ENCODE results near the gene FOXK2.

FOXK2 gene

DNA sequence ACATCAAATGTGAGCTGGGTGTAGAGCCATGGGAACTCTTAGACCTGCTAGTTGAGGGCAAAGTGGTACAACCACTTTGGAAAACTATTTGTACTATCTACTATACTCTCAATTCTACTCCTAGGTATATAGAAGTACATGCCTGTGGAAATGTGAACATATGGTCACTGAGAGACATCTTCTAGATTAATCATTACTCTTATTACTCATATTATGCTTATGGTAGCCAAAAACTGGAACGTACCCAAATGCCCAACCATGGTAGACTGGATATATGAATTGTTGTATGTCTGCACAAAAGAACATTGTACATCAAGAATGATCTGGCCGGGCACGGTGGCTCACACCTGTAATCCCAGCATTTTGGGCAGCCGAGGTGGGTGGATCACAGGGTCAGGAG lies 126.0 kb downstream of the FOXK2 start:
- DNase-seq = no peak

DNA sequence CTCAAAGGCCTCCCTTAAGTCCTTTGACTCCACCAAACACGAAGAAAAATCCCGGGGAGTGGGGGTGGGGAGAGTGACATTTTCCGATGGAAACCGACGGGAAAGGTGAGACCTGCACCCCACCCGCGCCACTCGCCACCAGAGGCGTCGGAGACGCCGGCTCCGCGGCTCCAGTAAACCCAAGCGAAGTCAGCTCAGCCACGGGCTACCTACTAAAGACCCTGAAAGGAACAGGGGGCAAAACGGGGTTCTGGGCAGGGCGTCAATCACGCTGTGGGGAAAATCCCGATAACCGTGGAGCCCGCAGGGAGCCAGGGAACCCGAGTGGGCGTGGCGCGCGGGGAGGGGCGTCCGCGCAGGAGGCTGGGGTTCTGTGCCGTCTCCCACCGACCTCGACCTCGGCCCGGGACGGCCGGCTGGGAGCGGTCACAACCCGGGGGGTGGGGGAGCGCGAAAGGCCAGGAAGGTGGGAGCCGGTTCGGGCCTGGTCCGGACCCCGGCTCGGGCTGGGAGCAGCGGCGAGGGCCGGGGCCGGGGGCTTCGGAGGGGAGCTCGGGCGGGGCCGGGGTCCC lies 128.1 kb downstream of the FOXK2 start:
- DNase-seq = peak; percentile 20 to 28

DNA sequence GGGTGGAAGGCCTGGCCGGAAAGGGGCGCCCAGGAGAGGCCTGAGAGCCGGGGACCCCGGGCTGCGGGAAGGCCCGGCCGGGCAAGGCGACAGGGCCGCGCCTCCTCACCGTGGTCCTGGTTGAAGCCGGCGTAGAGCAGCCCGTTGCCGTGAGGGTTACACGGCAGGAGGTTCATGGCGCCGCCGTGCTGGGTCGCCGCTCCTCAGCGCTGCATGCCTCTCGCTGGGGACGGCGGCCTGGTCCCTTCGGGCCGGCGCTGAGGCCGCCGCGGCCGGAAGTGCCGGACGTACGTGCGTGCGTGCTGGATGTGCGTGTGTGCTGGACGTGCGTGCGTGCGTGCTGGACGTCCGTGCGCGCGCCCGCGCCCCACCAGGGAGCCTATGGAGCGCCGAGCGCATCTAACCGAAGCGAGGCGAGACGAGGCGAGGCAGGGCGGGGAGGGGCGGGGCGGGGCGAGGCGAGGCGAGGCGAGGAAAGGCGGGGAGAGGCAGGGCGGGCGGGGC lies 128.7 kb downstream of the FOXK2 start, which contains the start of gene WDR45B:
Gene WDR45B (minus strand): TSS at position 280 of the 504 bp plus-strand sequence. CDS start 104 bp downstream, at position 176.
- peak; percentile 78 to 82 for DNase-seq

DNA sequence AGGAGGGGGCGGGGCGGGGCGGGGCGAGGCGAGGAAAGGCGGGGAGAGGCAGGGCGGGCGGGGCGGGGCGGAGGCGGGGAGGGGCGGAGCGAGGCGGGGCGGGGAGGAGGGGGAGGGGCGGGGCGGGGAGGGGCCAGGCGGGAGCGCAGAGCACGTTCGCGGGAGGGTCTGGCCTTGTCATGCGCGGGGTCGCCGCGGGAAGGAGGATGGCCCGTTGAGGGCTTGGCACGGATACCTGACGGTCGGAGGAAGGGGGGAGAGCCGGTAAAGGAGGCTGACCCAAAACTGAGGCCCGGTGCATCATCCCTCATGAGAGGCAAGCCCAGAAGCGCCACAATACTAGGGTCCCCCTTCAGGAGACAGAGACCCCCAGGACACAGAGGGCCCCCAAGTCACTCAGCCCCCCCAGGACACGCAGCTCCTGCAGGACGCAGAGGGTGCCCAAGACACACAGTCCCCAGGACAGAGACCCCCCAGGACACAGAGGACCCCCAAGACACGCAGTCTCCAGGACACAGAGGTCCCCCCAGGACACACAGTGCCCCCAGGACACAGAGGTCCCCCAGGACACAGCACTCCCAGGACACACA lies 129.3 kb downstream of the FOXK2 start:
- DNase-seq = no peak

DNA sequence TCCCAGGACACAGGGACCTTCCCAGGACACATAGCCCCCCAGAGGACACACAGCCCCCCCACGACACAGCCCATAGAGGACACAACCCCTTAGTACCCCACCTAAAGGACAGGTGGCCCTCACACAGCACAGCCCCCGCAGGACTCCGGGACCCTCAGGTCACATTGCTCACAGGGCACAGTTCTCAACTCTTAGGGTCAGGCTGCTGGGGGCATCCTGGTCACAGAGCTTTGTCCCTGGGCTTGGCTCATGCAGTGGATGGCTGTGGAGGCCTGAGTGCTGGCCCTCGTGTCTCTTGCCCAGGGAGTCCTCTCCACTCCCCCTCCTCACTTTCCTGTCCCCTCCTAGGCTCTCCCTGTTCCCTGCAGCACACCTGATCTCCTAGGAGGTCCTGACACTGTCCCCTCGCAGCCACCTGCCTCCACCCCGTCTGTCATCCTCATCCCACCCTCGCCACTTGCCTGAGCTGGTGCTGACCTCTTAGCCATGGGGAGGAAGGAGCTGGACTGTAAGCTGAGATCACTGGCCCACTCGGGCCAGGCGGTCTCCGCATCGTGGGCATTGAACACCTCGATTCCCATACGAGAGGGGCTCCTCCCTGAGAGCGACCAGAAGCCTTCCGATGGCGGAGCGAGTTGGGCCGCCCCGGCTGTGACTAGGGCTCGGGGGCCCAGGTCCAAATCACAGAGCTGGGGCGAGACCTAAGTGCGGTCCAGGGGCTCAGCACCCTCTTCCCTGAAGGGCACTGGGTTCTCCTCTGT lies 130.1 kb downstream of the FOXK2 start:
- no peak for DNase-seq

DNA sequence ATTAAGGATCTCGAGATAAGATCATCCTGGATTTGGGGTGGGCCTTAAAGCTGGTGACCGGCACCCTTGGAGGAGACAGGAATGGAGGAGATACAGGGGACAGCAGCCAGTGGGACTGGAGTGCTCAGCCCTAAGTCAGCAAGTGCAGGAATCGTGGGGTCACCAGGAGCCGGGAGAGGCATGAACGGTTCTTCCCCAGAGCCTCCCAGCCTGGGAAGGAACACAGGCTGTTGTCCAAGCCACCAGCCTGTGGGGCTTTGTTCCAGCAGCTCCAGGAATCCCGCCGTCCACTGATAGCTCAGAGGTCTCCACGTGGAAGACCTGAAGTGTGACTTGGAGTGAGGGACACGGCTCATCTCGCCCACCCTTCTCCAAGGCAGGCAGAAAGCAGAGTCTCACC lies 131.2 kb downstream of the FOXK2 start:
- no peak for DNase-seq

DNA sequence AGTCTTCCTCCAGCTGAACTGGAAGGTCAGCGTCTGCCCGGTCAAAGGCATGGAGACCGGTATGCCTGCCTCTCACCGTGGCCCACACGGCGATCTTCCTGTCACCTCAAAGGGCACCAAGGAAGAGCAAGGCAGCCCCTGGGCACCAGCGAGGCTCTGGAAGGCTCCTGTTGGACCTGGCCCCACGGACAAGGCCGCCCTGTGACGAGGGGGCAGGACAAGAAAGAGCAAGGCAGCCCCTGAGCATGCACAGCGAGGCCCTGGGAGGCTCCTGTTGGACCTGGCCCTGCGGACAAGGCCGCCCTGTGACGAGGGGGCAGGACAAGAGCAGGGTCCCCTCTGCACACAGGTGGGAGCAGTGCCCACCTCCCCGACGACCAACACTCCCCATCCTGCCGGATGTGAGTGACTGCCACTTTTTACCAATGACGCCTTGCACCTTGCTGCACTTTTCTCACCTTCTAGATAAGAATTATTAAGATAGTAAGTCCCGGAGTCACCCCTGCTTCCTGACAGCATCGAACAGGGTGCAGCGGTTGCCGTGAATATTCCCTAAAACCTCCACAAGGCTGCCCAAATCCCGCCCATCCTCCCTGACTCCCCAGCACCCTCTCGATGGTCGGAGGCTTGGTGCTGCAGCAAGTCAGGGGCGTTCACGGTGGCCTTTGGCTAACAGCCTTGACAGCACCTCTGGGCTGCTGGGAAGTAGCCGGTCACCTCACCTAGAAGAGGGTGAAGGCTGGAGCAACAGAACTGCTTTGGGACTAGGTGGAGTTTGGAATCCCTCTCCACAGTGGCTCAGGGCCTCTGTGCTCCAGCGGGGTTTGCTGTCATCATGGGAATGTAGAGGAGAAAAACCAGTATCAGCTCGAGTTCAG lies 134.4 kb downstream of the FOXK2 start:
- DNase-seq = no peak

All from activated CD4-positive, alpha-beta T cell treated with anti-CD3 and anti-CD28 coated beads, Interleukin-2, amount 50 U/mL, for 4 hours (primary cell).